Mononuclear cell (primary cell): ENCODE results near the gene GM2A. TPM values are rescaled to one million over a fixed set of nuclear protein-coding genes. Genes with fewer than 3 reads are reported as not detected.

Experiments
- H3K27me3 ChIP-seq: 2 replicates; pipeline ENCODE4 v1.6.0; 2011; ENCODE audit warnings: low read length, control low read depth; ENCODE audit not compliant: insufficient read depth
- H3K4me1 ChIP-seq: 2 replicates; pipeline ENCODE4 v1.5.1; 2011; ENCODE audit warnings: mild to moderate bottlenecking, low read length, control low read depth; ENCODE audit not compliant: insufficient read depth
- H3K4me3 ChIP-seq: 2 replicates; pipeline ENCODE4 v1.5.1; 2011; ENCODE audit warnings: mild to moderate bottlenecking, low read length, moderate library complexity
- H3K9me3 ChIP-seq: 2 replicates; pipeline ENCODE4 v1.5.1; 2011; ENCODE audit warnings: low read depth, mild to moderate bottlenecking, control low read depth, low read length
- total RNA-seq: library from RNA; depleted of rRNA; stranded (reverse); fragments of >200 nt; gene quantifications from one replicate; pipeline ENCODE4 v1.2.3, GENCODE V29; 2012

Gene GM2A
- 38.9 TPM for total RNA-seq

GRCh38 chr5:151252762-151253604 is at the start of gene GM2A:
Gene GM2A (plus strand): TSS chr5:151253185. CDS start chr5:151253217, 32 bp downstream.
- peaks cover 63% of the 10 kb centered on the region for H3K4me1 ChIP-seq
- H3K9me3 ChIP-seq: no peaks in the 10 kb centered on the region
- H3K27me3 ChIP-seq: no peaks in the 10 kb centered on the region
- H3K4me3 ChIP-seq: peak within 1 kb of the TSS; percentile 82

GRCh38 chr5:151204051-151204450 is 48.9 kb upstream of the GM2A start:
- H3K4me3 ChIP-seq: no peak overlapping the region
- H3K4me1 ChIP-seq: peaks cover 53% of the 10 kb centered on the region
- H3K27me3 ChIP-seq: no peaks in the 10 kb centered on the region
- no peaks in the 10 kb centered on the region for H3K9me3 ChIP-seq

GRCh38 chr5:151205411-151205810 is 47.6 kb upstream of the GM2A start:
- Histone ChIP-seq H3K4me3 (no peak overlapping the region), H3K9me3 (no peaks in the 10 kb centered on the region), H3K4me1 (peaks cover 66% of the 10 kb centered on the region), H3K27me3 (no peaks in the 10 kb centered on the region)

- peaks cover 82% of the 10 kb centered on the region for H3K4me1 ChIP-seq
- H3K9me3 ChIP-seq: no peaks in the 10 kb centered on the region
- no peak overlapping the region for H3K4me3 ChIP-seq
- H3K27me3 ChIP-seq: no peaks in the 10 kb centered on the region
Observed at GRCh38 chr5:151208481-151208914, 44.5 kb upstream of the GM2A start.

GRCh38 chr5:151212406-151212798 is 40.6 kb upstream of the GM2A start:
- Histone ChIP-seq H3K9me3 (no peaks in the 10 kb centered on the region), H3K4me1 (peaks cover 99% of the 10 kb centered on the region), H3K4me3 (peak overlapping the region; percentile 26), H3K27me3 (no peaks in the 10 kb centered on the region)

GRCh38 chr5:151213803-151214613 is 39.0 kb upstream of the GM2A start:
- no peaks in the 10 kb centered on the region for H3K9me3 ChIP-seq
- peaks cover 99% of the 10 kb centered on the region for H3K4me1 ChIP-seq
- H3K27me3 ChIP-seq: no peaks in the 10 kb centered on the region
- H3K4me3 ChIP-seq: peak overlapping the region; percentile 26

- H3K4me3 ChIP-seq: peak overlapping the region; percentile 10
- H3K9me3 ChIP-seq: no peaks in the 10 kb centered on the region
- H3K4me1 ChIP-seq: peaks cover 99% of the 10 kb centered on the region
- H3K27me3 ChIP-seq: no peaks in the 10 kb centered on the region
Observed at GRCh38 chr5:151214614-151215545, 38.1 kb upstream of the GM2A start.

GRCh38 chr5:151215546-151215880 is 37.5 kb upstream of the GM2A start:
- Histone ChIP-seq H3K9me3 (no peaks in the 10 kb centered on the region), H3K27me3 (no peaks in the 10 kb centered on the region), H3K4me1 (peaks cover 99% of the 10 kb centered on the region), H3K4me3 (no peak overlapping the region)

GRCh38 chr5:151216781-151217180 is 36.2 kb upstream of the GM2A start:
- no peaks in the 10 kb centered on the region for H3K9me3 ChIP-seq
- H3K27me3 ChIP-seq: no peaks in the 10 kb centered on the region
- H3K4me3 ChIP-seq: no peak overlapping the region
- H3K4me1 ChIP-seq: peaks cover 99% of the 10 kb centered on the region

- no peaks in the 10 kb centered on the region for H3K27me3 ChIP-seq
- H3K4me1 ChIP-seq: peaks cover 99% of the 10 kb centered on the region
- H3K9me3 ChIP-seq: no peaks in the 10 kb centered on the region
- no peak overlapping the region for H3K4me3 ChIP-seq
Observed at GRCh38 chr5:151218177-151218576, 34.8 kb upstream of the GM2A start.

GRCh38 chr5:151219138-151219537 is 33.8 kb upstream of the GM2A start:
- H3K9me3 ChIP-seq: no peaks in the 10 kb centered on the region
- H3K4me3 ChIP-seq: no peak overlapping the region
- peaks cover 91% of the 10 kb centered on the region for H3K4me1 ChIP-seq
- H3K27me3 ChIP-seq: no peaks in the 10 kb centered on the region

- H3K27me3 ChIP-seq: no peaks in the 10 kb centered on the region
- peaks cover 91% of the 10 kb centered on the region for H3K4me1 ChIP-seq
- H3K4me3 ChIP-seq: no peak overlapping the region
- H3K9me3 ChIP-seq: no peaks in the 10 kb centered on the region
Observed at GRCh38 chr5:151219789-151220188, 33.2 kb upstream of the GM2A start.

- Histone ChIP-seq H3K4me1 (peaks cover 83% of the 10 kb centered on the region), H3K4me3 (no peak overlapping the region), H3K27me3 (no peaks in the 10 kb centered on the region), H3K9me3 (no peaks in the 10 kb centered on the region)
Observed at GRCh38 chr5:151221574-151221973, 31.4 kb upstream of the GM2A start.

- Histone ChIP-seq H3K4me3 (peak overlapping the region; percentile 78), H3K4me1 (peaks cover 79% of the 10 kb centered on the region), H3K9me3 (no peaks in the 10 kb centered on the region), H3K27me3 (no peaks in the 10 kb centered on the region)
Observed at GRCh38 chr5:151222054-151222789, 30.8 kb upstream of the GM2A start.
